ENCODE results near the gene FMN1.
"Not testable (repeated sequence)": the region's sequence is repeated elsewhere in the genome, so short reads cannot be mapped to it uniquely, and the experiment has no call there.

Gene FMN1

DNA sequence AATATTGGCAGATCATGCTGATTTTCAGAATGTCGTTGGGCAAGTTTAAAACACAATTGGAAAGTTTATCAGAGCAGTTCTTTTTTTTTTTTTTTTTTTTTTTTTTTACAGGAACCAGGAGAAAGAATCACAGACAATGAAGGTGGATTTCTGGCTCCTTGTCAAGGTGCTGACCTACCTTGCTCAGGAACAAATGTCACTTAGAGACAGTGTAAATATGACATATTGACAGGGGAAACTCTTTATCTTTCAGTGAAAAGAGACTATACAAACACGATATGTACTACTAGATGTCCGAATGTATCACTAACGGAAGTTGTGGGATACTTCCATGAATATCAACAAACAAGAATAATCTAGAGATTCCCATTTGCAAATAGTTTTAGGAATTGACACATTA is 237.3 kb downstream of the FMN1 start:
- no peak for DNase-seq

DNA sequence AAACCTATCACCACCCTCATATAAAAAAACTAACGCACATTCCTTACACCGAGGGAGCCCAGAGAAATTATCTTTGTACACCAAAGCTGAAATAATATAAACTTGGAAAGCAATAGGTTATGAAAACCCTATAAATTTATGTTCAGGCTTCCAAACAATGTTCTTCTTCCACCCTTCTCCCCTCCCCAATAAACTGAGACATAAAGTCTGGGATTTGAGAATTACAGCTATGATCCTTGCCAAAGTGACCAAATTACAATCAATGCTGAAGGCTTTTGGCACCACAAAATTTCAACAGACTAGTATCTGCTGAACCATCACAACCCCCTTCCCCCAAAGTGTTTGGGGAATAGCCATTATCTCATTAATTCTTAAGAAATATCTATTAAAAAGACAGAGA is 237.8 kb downstream of the FMN1 start:
- DNase-seq, result no peak

DNA sequence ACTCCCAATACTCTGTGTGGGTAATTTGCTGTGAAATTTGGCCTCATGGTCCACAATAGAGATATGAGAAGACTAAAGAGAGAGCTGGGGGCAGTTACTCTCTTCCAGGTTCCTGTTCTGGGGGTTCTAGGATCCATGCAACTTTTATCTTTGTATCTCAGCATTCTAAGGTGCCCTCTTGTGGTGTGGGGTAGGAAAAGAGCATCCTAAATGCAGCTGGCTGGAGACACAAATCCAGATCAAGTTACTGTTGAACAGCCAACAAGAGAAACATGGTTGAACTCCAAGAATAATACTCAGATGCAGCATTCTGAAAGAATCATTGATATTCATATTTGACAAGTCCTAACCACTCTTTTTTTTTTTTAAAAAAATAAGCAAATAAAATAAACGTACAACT is 238.5 kb downstream of the FMN1 start:
- no peak for DNase-seq

DNA sequence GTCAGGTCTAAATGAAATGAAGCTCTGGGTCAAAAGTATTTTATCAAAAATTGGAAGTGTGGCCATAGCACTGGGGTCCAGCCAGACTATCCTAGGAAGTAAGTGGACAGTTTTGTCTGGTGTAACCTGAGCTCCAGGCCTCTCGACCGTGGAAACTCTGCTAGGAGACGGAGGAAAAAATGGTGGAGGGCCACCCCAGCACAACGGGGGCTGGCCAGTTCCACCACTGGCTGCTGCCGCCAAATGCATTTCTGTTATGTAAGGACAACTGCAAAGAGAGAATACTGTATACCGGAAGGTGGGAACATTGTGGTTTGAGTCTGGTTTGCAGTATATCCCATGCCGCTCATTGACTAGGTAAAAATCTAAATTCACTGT is 241.0 kb downstream of the FMN1 start:
- DNase-seq, result no peak

DNA sequence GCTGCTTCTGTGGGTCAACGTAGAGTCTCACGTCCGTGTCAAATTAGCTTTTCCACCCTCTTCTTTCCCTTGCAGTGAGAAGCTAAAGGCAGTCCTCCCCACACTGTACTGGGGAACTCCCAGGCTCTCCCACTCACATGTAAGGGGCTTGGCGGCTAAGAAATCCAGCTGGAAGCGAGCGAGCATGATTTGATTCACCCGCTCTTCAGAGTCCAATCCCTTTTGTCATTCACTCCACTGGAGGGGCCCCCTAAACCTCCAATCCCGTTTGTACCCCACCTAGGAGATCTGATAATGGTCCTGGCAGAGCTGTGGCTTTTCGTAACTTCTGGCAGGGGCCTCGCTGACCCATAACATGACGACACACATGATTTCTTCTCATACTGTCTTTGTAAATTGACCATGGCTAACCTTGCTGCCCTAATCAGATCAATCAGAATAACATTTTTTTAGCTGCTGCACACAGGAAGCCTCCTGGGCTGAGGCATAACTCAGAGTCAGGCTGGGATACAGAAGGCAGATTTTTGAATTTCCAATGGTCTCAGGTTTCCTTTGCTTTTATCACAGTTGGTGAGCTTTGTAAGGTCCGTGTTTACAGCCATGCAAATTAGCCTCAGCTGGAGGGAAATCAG is 241.5 kb downstream of the FMN1 start:
- DNase-seq, result no peak

DNA sequence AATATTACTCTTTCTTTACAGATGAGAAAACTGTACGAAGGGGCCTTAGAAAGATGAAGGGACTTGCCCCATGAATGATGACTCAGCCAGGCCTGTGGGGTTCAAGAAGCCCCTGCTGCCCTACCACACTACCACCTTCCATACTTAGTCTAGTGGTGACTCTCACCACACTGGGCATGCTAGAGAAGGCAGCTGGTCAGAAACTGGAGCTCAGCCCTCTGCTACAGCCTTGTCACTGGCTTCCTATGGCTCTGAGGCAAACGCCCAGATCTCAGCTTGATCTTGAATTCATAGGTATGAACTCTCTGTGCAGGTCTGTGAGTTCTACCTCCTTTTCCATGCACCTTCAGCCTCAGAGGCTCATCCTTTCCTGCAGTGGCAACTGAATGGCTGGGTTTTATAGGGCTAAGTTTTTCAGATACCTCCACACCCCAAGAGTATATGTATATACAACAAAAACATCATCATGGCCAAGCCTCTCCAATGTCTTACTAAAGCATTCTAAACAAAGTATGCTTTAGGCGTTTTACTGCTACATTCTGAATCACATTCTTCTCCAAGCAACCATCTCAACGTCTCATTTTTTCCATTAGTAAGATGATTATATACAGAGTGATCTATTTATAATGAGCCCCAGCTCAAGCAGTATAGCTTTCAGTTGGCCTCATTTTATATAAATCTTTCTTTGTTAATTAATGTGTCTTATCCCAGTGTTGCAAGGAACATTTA is 242.6 kb downstream of the FMN1 start:
- DNase-seq, result no peak

DNA sequence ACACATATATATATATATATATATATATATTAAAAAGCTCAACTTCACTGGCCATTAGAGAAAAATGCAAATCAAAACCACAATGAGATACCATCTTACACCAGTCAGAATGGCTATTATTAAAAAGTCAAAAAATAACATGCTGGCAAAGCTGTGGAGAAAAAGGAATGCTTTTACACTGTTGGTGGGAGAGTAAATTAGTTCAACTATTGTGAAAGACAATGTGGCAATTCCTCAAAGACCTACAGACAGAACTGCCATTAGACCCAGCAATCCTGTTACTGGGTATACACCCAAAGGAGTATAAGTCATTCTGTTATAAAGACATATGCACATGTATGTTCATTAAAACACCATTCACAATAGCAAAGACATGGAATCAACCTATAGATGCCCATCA is 244.5 kb downstream of the FMN1 start:
- DNase-seq, result not testable (repeated sequence)

DNA sequence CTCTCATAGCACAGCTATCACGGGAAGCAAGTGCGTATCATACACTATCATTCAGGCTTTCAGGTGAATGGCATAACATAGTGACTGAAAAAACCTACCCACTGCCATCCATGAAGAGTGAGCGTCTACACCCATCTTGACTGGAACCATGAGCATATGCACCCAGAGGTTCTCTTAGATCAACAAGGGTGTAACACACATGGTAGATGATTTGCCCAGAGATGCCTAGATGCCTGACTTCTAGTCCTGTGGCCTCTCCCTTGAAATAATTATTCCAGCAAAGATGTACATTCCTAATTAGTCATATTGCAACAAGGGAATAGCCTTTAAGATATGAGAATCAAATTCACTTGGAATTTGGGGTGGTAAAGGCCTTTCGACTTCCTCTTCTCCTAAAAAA is 248.3 kb downstream of the FMN1 start:
- no peak for DNase-seq

DNA sequence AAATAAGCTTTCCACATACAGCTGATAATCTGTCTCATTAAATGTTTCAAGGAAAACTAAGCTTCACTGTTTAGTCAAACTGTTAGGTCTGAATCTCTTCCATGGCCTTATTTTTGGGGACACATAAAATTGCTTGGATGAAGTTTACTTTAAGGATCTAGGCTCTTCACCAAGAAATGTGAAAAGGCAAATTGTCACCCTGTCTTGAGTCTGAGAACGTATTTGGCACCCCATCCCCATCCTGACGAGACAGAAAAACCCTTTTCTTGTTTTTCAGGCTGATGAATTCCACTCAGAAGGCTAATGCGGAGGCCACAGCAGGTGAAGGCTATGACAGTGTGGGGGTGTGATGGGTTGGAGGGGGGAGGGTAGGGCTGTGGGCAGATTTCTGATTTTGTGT is 250.1 kb downstream of the FMN1 start:
- no peak for DNase-seq

DNA sequence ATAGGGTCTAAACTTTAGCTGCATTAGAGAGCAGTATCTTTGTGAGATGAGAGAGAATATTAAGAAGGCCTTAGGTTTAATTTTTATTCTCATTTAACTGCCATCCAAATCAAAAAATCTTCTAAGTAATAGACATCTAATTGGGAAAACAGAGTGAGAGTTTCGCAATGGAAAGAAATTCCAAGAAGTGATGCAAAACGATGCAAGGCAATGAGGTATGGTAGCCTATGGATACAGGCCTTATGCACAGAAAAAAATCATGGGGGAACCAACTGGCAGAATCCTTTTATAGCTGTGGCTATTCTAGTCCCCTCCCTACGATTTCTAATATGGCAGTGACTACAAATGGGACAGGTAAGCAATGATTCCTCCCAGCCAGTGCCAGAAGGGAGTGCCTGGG is 250.8 kb downstream of the FMN1 start:
- DNase-seq, result no peak

DNA sequence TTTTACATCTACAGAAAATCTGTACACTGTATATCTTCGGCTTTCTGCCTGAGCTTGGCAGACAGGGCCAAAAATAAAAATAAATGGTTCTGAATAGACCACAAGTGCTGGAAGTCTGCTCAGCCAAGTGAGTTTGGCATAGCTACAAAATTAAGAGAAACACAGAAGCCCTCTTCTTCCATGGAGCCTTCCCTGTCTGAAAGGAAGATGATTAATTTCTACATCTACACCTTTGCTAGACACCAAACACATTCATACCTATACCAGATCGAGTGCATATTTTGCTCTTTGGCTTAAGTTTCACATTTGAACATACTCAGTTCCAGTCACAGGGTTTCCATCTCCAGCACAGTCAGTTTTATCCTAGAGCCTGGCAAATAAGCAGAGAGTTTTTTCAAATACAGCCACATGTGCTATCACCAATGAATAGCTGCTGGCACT is 252.1 kb downstream of the FMN1 start:
- DNase-seq, result no peak

DNA sequence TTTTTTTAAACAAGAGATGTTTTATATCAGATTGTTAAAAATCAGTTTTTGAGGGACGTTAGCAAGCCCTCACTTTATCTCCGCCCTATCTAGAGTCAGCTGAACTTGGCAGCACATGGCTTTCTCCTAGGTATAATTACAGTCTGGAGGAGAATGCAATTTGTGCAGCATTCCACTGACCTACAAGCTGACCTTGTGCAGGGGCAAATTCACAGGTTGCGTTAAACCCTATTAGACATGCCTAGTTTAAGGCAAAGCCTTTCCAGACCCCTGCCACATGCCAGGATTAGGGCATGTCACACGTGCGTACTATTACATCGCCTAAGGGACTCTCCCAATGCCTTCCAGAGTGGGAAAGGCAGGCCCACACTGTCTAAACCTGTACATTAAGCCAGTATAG is 252.7 kb downstream of the FMN1 start:
- no peak for DNase-seq

DNA sequence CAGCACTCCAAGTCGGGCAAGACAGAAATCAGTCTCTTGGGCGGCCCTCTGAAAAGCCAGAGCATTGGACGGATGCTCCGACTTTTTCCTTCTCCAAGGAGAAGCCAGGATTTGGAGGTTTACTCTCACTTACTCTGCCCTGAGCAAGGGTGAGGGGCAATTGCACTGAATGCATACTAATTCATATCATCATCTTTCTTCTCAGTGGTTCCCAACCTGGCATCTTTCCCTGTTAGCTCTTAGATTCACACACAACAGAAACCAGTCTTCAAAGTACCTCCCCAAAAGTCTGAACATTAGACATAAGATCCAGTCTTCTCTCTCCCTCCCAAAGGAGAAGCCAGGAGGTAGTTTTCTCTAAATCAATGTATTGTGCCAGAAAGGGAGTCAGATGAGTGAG is 257.5 kb downstream of the FMN1 start:
- no peak for DNase-seq

DNA sequence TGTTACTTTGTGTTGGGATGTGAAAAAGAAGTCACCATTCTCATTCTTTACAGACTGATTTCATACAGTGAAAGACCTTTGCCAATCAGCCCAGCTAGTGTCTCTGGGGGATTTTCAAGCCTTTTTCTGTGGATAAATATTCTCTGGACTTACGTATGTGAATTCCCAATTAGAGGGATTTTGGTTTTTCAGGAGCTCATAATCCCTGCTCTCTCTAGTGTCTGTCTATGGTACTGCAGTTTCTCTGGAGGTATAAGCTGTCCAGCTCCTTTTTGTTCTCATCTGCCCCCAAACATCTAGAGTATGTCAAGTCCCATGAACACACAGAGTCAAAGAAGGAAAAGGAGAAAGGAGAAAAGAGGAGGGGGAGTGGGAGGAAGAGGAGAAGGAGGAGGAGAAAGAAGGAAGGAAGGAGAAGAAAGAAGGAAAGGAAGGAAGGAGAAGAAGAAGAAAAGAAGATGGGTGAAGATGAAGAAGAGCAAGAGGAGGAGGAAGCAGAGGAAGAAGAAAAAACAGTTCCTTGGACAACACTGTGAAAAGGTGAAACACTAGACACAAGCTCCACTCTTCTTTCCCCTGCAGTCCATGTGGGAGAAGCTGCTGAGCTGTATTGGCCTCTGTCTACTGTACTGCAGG is 258.1 kb downstream of the FMN1 start:
- no peak for DNase-seq

DNA sequence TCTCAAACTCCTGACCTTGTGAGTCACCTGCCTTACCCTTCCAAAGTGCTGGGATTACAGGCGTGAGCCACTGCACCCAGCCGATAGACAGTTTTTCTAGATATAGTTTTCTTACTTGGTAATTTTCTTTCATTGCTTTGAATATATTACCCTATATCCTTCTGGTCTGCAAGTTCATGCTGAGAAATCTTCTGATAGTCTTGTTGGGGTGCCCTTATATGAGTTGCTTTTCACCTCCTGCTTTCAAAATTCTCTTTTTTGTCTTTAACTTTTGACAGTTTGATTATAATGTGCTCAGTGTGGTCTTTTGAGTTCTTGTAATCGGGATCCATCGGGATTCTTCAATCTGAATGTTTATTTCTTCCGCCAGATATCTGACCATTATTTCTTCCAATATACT is 259.4 kb downstream of the FMN1 start:
- no peak for DNase-seq

DNA sequence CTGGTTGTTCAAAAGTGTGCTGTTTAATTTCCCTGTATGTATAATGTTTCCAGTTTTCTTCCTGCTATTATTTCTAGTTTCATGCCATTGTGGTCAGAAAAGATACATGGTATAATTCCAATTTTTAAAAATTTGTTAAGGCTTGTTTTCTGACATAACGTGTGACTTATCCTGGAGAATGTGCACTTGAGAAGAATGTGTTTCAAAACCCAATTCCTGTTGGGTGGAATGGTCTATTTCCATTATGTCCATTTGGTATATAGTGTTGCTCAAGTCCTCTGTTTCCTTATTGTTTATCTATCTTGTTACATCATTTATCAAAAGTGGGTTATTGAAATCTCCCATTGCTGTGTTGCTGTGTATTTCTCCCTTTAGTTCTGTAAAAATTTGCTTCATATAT is 261.3 kb downstream of the FMN1 start:
- no peak for DNase-seq

DNA sequence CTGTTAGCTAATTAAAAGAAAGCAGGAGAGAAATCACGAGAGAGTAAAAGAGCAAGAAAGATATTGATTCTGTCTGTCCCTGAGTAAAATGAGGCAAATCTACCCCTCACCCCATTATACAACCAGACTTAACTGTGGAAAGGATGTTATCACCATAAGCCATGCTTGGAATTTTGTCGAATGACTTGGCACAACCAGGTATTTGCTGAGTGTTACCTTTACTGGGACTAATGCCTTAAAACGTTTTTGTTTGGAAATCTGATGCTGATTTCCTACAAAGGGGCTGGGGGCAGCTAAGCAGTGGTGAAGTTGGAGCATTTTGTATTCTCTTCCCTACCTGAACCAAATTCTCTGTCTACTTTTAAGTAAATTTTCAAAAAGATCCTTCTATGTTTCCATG is 265.6 kb downstream of the FMN1 start:
- no peak for DNase-seq

DNA sequence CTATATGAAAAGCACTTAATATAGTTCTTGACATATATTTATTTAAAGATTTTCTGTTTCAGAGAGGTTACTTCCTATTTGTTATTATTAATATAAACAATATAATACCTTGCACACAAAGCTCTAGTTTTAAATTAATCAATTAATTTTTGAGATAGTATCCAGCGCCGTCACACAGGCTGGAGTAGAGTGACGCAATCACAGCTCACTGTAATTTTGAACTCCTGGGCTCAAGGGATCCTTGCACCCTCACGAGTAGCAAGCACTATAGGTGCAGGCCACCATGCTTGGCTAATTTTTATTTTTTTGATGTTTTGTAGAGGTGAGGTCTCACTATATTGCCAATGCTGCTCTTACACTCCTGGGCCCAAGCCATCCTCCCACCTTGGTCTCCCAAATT is 267.4 kb downstream of the FMN1 start:
- no peak for DNase-seq

DNA sequence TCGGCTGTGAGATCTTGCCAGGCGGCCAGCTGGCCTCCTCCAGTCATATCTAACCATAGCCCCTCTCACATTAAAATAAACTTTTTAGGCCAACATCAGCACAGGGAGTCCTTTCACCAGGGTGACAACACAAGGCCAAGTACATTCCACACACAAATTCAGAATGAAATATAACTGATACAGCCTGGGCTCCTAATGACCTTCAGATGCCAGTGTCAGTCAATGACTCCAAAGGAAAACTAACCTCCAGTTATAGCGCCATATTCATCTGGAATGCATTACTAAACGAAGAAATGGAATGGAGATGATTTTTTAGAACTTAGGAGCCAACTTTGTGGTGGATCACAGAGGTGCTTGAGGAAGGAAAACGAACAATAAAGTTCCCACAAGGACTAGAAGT is 271.3 kb downstream of the FMN1 start:
- DNase-seq, result no peak

DNA sequence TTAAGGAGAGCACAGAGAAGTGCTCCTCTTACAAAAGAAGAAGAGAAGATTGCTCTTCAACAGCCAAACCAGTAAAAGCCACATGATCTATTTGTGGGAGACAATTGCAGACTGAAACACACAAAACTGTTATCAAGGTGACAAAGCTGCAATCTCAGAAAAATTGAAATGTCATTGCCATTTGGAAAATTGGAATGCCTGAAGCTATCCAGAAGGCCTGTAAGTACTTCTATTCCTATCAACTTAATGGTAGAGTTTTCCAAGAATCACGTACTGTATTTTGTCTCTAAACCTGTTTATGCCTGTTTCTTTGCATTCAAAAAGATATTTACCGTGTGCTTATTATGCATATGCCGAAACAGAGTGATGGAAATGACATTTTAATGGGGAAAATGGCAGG is 272.0 kb downstream of the FMN1 start:
- no peak for DNase-seq

DNA sequence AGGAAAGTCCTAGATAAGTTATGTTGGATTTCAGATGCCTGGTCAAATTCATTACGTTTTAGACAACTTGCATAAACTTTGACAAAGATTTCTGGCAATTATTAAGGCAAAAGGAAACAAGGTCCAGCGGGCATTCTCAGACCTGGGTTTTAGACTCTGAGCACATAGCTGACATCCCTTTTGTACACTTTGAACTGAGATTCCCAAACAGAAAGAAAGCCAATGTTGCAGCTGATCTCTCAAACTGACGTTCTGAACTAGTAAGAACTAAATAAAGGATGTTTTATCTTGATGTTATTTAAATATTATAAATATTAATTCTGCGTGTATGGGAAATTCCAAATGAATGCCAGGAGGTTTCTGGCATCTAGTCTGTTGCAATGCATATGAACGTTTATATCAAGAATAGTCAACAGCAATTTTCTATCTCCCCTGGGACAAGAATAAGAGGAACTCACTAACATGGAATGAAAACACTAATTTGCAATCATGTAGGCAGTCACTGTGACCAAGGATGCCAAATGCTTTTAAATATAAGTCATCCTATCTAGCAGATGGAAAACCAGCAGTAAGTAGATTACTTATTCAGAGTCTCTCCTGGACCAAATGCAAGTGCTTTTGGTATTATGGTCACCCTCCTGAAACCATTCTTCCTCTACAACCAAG is 274.6 kb downstream of the FMN1 start:
- no peak for DNase-seq

DNA sequence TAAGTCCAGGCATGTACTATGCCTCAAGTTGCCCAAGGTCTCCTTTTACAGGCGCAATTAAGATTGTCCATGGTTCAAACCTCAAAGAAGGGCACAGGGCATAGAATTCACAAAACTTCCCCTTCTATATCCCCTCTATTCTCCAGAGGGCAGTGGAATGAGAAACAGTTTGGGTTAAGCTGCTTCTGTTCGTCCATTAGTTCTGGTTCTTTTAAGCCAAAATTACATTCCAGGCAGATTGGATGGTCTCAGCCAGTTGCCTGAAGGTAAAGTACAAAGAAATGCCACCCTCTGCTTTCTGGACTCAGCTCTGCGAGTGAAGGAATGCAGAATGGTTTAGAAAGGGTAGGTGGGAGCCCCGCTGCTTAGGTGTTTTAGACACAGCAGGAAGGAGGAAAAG is 276.0 kb downstream of the FMN1 start:
- DNase-seq, result no peak

DNA sequence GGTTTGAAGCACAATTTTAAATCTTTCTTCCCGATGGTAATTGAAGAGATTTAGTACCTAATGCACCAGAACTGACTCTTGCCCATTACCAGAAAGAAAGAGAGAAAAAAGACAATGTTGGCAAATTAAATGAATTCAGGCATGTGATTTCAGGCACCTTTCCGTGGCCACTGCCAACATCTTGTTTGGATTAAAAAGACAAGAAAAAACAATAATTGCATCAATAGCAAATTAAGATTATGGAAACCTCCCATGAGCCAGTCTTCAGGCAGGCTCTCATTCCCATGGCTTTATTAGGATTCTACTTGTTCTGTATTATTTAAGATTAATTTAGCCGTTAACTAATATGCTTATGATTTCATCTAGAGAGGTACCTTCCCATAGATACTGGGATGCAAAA is 283.7 kb downstream of the FMN1 start:
- DNase-seq, result no peak

DNA sequence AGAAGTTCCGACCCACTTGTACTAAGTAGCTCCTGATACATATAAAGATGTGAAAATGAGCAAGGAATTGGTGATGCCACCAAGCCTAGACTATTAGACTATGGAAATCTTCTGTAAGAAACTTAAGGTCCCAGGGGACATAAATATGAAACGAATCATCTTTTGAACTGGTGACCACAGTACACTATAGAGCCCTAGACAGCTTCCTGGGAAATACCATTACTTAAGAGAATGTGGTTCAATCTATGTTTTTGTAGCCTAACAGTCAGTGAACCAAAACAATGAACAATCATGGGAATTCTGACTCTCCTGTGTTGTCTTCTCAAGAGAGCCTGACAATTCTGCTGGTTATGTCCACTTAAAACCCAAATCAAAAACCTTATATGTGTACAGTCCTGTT is 285.1 kb downstream of the FMN1 start:
- DNase-seq, result no peak

Data from effector CD4-positive, alpha-beta T cell (primary cell).